Ramos (cell line): Measurements from ENCODE around the gene PPP1R14B.

Source experiments
- in situ Hi-C: fragments of 300-500 bp; cut with MboI; formaldehyde crosslinking; loops from one replicate; pipeline ENCODE4 v1.14.3; 2022; ENCODE audit warnings: low sequenced_read_pairs; ENCODE audit not compliant: unreplicated experiment

PPP1R14B gene

GRCh38 chr11:64262271-64263002, 15.7 kb upstream of the PPP1R14B start:
- in situ Hi-C loops: no loop called here

DNA sequence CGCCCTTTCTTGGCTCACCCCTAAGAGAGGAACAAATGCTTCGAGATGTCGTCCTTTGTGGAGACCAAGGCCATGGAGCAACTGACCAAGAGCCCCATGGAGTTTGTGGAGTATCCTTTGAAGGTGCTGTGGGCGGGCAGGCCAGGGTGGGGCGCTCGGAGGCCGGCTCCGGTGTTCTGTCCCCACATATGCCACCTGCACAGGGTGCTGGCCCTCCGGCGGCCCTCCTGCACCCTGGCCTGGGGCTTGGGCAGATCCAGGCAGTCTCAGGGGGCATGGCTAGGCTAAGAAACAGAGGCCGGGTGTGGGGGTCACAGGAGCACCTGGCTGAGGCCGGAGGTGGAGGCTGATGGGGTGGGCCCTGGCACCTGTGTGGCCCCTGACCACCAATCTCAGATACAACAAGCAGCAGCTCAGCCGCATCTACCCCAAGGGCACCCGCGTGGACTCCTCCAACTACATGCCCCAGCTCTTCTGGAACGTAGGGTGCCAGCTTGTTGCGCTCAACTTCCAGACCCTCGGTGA, 14.9 kb upstream of the PPP1R14B start:
- in situ Hi-C loops: no loop called here

- in situ Hi-C loops: no loop called here
Measured at GRCh38 chr11:64260147-64260708, 13.5 kb upstream of the PPP1R14B start.

- in situ Hi-C loops: no loop called here
Measured at GRCh38 chr11:64259533-64260067, 12.9 kb upstream of the PPP1R14B start.

DNA sequence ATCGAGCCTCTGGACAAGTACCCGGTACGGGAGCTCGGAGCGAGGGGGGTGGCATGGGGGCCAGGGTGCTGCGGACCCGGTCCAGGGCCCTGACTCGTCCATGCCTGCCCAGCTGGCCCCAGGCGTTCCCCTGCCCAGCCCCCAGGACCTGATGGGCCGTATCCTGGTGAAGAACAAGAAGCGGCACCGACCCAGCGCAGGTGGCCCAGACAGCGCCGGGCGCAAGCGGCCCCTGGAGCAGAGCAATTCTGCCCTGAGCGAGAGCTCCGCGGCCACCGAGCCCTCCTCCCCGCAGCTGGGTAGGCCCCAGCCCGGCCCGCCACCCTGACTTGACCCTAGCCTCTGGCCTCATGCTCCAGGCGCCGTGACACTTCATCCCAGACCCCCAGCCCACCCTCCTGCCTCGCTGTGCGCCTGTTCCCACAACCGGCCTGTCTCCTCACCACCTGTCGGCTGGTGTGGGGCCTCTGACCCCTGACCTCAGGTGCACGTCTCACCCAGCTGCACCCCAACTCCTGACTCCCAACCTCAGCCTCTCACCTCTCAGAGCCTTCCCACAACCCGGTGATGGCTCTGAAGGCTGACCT, 12.3 kb upstream of the PPP1R14B start:
- in situ Hi-C loops: no loop called here

DNA sequence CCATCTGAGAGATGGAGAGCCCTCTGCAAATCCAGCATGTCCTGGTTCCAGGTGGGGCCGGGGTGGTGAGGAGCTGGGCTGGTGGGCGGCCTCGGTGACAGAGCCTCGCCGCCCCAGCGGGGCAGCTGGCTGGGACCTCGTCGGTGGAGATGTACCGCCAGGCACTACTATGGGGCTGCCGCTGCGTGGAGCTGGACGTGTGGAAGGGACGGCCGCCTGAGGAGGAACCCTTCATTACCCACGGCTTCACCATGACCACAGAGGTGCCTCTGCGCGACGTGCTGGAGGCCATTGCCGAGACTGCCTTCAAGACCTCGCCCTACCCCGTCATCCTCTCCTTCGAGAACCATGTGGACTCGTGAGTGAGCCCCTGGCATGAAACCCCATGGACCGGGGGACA, 11.6 kb upstream of the PPP1R14B start:
- in situ Hi-C loops: no loop called here

- in situ Hi-C loops: no loop called here
Measured at GRCh38 chr11:64256300-64256699, 9.6 kb upstream of the PPP1R14B start.

DNA sequence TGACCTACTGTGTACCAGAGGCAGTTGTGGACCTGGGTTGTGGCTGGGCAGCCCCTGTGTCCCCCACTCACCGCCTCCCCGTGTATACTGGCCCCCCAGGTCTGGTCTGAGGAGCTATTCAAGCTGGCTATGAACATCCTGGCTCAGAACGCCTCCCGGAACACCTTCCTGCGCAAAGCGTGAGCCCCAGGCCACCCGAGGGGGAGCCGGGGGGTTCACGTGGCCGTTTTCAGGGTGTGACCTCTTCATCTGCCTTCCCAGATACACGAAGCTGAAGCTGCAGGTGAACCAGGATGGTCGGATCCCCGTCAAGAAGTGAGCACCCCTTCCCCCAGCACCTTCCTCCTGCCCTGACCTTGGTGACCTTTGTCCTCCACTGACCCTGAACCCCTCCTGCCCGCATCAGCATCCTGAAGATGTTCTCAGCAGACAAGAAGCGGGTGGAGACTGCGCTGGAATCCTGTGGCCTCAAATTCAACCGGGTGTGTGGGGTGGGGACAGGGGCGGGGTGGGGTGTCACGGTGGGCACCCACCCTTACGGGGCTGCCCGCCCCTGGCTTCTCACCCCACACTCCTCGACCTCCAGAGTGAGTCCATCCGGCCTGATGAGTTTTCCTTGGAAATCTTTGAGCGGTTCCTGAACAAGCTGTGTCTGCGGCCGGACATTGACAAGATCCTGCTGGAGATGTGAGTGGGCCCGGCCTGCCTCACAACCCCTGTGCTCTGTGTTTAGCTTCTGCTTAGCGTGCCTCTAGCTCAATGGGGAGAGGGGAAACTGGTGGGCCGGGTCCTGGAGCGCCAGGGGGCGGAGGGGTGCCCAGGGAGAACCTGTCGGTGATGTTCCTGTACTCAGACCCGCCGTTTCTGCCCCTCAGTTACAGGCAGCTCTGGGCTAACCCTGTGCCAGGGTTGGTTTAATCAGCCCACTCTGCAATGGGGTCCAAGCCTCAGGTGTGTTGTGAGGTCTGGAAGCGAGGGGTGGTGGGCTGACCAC, 8.7 kb upstream of the PPP1R14B start:
- in situ Hi-C loops: no loop called here

GRCh38 chr11:64254326-64254725, 7.6 kb upstream of the PPP1R14B start:
- in situ Hi-C loops: no loop called here

DNA sequence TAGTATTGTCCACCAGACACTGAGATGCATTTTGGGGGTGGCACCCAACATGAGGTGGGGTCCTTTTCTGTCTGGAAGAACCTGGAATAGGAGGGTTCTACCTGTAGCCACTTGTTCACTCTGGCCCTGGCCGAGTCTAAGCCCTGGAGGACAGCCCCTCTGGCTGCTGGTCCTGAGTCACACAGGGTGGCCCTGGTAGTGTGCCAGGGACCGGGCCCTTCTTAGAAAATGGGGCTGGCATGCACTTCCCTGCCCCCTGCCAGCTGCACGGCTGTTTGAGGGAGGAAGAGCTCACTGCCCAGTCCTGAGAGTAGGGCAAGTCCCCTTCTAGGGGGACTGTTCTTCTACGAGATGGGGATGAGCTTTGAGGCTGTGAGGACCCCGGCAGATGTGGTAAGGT, 6.7 kb upstream of the PPP1R14B start:
- in situ Hi-C loops: no loop called here

- in situ Hi-C loops: no loop called here
Measured at GRCh38 chr11:64253043-64253442, 6.3 kb upstream of the PPP1R14B start.

DNA sequence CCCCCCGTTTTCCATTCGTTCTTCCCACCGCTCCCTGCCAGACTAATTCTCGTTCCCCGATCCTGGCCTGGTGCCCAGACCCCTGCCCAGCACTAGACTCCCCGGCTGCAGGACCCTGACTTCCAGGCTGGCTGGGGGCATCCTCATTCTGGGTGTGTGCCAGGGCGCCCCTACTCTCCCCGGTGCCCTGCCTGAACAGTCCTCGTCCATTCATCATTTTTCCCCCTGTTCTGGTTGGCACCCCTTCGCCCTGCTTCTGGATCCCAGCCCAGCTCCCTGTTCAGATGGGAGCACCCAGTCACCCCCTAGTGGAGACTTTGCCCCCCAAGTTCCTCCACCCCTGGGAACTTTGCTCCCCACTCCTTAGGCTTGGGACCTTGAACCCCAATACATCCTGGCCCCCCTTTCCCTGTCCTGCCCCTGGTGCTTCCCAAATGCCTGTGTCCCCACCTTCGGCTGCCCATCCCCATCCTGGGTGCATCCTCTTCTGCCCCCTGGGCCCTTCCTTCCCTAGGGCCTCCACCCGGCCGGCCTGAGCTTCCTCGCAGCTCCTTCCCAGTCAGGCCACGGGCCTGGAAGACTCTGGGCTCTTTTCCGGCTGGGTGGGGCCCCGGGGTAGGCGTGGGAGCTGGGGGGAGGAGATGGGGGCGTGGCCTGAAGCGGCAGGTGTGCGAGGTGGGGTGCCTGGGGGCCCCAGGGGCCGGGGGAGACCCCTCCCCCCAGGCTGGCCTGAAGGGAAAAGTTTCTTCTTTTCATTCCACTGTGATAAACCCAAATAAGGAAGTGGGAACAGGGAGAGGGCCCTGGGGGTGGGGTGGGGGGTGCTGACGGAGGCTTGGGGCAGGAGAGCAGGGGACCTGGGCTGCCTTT, 5.5 kb upstream of the PPP1R14B start:
- in situ Hi-C loops: no loop called here

- in situ Hi-C loops: no loop called here
Measured at GRCh38 chr11:64251753-64252002, 4.9 kb upstream of the PPP1R14B start.

DNA sequence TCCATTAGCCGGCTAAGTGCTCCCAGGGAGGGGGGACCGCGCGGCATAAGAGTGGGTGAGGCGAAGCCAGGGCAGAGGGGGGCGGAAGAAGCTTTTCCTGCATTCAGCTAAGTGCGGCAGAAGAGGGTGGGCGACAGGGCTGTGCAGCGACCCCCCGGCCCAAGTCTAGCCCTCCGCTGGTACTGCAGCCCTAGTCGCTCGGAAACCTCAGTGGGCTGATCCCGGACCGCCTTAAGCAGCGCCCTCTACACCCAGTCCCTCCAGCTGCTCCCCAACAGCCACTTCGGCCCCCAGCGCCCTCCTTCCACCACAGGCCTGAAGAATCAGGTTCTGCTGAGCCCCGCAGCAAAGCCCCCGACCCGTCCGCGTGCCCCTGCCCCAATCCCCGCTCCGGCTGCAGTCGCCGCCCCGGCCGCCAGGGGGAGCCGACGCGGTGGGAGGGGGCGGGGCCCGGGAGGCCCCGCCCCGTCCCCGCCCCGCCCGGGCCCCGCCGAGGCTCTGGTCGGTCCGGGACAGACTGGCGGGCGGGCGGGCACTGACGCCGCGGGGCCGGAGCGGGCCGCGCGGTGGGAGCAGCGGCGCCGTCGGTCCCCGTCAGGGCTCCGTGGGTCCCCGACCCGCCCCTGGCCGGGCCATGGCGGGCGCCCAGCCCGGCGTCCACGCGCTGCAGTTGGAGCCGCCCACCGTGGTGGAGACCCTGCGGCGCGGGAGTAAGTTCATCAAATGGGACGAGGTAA, 4.4 kb upstream of the PPP1R14B start, which contains the start of gene PLCB3:
Gene PLCB3, plus strand, starts transcription at position 515 of the 737 bp plus-strand sequence. Its CDS starts 120 bp downstream, at position 635.
- in situ Hi-C loops: no loop called here

- in situ Hi-C loops: no loop called here
Measured at GRCh38 chr11:64250415-64251015, 3.8 kb upstream of the PPP1R14B start.

DNA sequence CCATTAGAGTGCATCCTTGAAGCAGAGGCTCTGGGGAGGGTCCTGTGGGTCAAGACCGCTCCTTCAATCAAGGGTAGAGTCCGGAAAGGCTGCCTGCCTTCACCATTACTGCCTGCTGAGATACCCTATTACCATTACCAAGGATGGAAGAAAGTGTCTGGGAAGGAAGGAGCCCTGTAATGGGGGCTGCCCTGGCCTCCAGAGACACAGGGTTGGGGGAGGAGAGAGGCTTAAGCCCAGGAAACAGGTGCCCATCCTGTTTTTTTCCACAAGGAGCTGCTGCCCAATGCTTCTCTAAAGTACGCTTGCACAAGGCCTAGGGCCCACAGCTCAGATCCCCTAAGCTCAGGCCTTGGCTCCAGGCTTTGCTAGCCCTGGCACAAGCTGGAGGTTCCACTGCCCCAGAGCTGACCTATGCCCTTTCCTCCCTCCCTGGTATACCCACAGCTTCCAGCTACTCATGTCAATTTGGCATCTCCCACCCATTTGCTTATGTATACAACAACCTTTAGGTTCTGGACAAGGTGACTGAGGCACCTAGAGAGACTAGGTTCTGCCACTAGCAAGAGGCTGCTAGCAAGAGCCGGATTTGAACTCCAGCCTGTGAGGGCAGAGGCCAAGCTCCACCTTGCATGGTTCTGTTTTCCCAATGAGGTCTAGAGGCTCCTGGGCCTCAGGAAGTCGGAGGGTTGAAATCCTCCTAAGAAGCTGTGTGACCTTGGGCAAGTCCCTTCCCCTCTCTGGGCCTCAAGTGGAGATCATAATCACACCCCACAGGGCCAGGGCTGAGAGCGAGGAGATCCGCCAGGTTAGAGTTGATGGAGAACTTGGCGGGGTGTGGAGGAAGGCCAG, 3.0 kb upstream of the PPP1R14B start:
- in situ Hi-C loops: loop anchor here (25.0 kb wide), 3 partner anchors 888 to 1637 kb away; partner anchors contain the start of genes B3GAT3, EML3, MTA2 and ROM1

DNA sequence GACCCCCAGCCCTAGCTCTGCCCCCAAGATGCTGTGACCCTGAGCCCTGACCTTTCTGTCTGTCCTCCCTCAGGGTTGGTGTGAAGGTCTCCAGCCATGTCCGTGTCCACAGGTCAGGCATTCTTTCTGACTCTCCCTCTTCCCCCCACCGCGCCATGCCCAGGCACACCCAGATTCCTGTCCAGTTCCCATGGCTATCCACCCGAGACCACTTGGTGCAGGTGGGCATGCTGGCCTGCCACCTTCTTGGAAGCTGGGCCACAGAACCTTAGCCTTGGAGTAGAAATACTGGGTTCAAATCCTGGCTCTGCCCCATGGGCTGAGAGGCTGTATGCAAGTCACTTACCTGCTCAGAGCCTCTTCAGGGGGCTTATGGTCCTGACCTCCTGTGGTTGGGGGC, 2.3 kb upstream of the PPP1R14B start:
- in situ Hi-C loops: loop anchor here (25.0 kb wide), 3 partner anchors 888 to 1637 kb away; partner anchors contain the start of genes B3GAT3, EML3, MTA2 and ROM1
